HAP-1 (cell line): ENCODE data around the gene GMFB.

Experiments
- DNase-seq, 2 experiments: peaks; one replicate each; pipeline ENCODE4 v3.0.0-alpha.2; 2016 to 2020; ENCODE audit warnings: low spot score in 2 of 2
- H3K27me3 ChIP-seq: fragments of 250-450 bp; sonication (Bioruptor Pico); 2 replicates; pipeline ENCODE4 v1.5.1; 2020; ENCODE audit warnings: low read depth, mild to moderate bottlenecking, moderate library complexity
- H3K36me3 ChIP-seq: fragments of 250-450 bp; sonication (Bioruptor Pico); replicated peaks from 2 replicates; pipeline ENCODE4 v1.5.1; 2020; ENCODE audit warnings: mild to moderate bottlenecking
- H3K4me1 ChIP-seq: fragments of 250-450 bp; sonication (Bioruptor Pico); 2 replicates; pipeline ENCODE4 v1.5.1; 2020; ENCODE audit warnings: mild to moderate bottlenecking
- H3K4me3 ChIP-seq: fragments of 250-450 bp; sonication (Bioruptor Pico); 2 replicates; pipeline ENCODE4 v1.5.1; 2020; ENCODE audit warnings: mild to moderate bottlenecking, moderate library complexity
- H3K9me3 ChIP-seq: fragments of 250-450 bp; sonication (Bioruptor Pico); 2 replicates; pipeline ENCODE4 v1.5.1; 2020; ENCODE audit warnings: mild to moderate bottlenecking, moderate library complexity
- in situ Hi-C: fragments of 300-500 bp; cut with MboI; formaldehyde crosslinking; loops from 3 replicates; pipeline ENCODE4 v1.14.3; 2020; ENCODE audit warnings: low sequenced_read_pairs, inconsistent platforms, mixed read lengths

The GMFB gene

GRCh38 chr14:54488646-54489317 lies at the start of gene GMFB:
TSS of gene GMFB (minus strand) at chr14:54488980. CDS start at chr14:54488927, 53 bp downstream.
- no peaks in the 10 kb centered on the region for H3K27me3 ChIP-seq
- peaks cover 20% of the 10 kb centered on the region for H3K4me1 ChIP-seq
- DNase-seq = peak; percentile 85 to 91
- in situ Hi-C loops = no loop called here
- no peaks in the 10 kb centered on the region; the same call in 1 of the 2 replicates for H3K36me3 ChIP-seq
- no peaks in the 10 kb centered on the region for H3K9me3 ChIP-seq
- peak within 1 kb of the TSS; percentile 81 for H3K4me3 ChIP-seq

DNA sequence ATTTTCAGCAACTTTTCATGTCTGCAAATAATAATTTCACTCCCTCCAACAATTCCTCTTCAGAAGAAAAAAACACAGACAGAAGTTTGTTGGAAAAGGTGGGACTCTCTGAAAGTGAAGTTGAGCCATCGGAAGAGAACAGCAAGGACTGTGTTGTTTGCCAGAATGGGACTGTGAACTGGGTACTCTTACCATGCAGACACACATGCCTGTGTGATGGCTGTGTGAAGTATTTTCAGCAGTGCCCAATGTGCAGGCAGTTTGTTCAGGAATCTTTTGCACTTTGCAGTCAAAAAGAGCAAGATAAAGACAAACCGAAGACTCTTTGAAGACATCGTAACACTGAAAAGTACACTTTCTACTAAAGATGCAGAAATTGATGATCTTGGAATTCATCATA lies 49.3 kb upstream of the GMFB start:
- DNase-seq = no peak
- Histone ChIP-seq H3K9me3 (no peaks in the 10 kb centered on the region), H3K27me3 (no peaks in the 10 kb centered on the region), H3K36me3 (peaks cover 4% of the 10 kb centered on the region; the same call in 1 of the 2 replicates), H3K4me3 (no peak overlapping the region), H3K4me1 (peaks cover 12% of the 10 kb centered on the region)
- in situ Hi-C loops = no loop called here

GRCh38 chr14:54537651-54538050 lies 48.9 kb upstream of the GMFB start:
- no peak overlapping the region for H3K4me3 ChIP-seq
- peaks cover 4% of the 10 kb centered on the region; the same call in 1 of the 2 replicates for H3K36me3 ChIP-seq
- no peaks in the 10 kb centered on the region for H3K27me3 ChIP-seq
- in situ Hi-C loops = no loop called here
- no peaks in the 10 kb centered on the region for H3K9me3 ChIP-seq
- no peak for DNase-seq
- H3K4me1 ChIP-seq = peaks cover 8% of the 10 kb centered on the region

DNA sequence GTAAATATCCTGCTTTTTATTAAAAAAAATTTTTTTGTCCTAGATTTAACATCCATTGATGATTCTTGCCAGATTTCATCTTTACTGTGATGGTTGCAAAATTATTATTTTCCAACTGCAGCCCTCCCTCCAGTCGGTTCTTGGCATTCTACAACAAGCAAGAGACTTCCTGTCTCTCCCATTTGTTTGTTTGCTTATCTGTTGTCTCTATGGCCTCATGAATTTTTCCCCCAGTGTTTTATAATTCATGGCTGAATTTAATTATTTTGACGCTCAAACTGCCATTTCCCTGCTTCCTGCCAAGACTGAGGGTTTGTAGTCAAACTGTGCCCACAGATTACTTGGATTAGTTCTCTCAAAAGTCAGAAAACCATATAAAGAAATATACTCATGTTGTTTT lies 46.9 kb upstream of the GMFB start:
- no peak overlapping the region for H3K4me3 ChIP-seq
- no peak for DNase-seq
- H3K9me3 ChIP-seq = no peaks in the 10 kb centered on the region
- peaks cover 4% of the 10 kb centered on the region; the same call in 1 of the 2 replicates for H3K36me3 ChIP-seq
- no peaks in the 10 kb centered on the region for H3K27me3 ChIP-seq
- H3K4me1 ChIP-seq = no peaks in the 10 kb centered on the region; the same call in 1 of the 2 replicates
- in situ Hi-C loops = no loop called here

DNA sequence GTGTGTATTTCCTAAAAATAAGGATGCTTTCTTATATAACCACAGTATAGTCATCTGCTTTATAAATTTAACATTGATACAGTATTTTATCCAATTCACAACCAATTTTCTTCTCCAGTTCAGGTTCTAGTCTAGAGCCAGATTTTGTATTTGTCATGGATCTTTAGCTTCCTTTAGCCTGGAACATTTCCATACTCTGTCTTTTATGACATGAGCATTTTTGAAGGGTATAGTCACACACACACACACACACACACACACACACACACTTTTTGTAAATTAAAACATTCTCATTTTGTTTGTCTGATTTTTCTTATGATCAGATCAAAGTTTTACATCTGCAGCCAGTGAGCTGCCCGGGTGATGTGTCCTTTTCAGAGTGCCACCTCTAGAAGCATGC lies 46.3 kb upstream of the GMFB start:
- DNase-seq = no peak
- Histone ChIP-seq H3K9me3 (no peaks in the 10 kb centered on the region), H3K27me3 (no peaks in the 10 kb centered on the region), H3K36me3 (peaks cover 4% of the 10 kb centered on the region; the same call in 1 of the 2 replicates), H3K4me1 (no peaks in the 10 kb centered on the region; the same call in 1 of the 2 replicates), H3K4me3 (no peak overlapping the region)
- in situ Hi-C loops = no loop called here

DNA sequence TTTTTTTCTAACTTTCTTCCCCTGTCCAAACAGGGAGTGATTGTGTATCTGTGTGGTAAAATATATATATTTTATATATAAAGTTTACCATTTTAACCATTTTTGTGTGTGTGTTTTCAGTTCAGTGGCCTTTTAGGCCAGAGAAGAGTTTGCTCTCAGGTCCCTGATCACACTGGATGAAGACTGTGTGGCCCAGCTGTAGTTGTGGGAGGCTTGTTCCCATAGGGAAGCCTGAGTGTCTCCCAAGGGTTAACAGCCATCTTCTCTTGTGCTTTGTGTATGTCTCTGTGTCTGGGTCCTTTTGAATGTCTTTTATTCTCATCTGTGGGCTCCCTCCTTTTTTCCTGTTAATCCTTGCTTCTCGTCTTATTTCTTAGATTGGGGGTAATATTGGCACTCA lies 44.3 kb upstream of the GMFB start:
- in situ Hi-C loops = no loop called here
- H3K4me1 ChIP-seq = peaks cover 8% of the 10 kb centered on the region; the same call in 1 of the 2 replicates
- DNase-seq = no peak
- H3K4me3 ChIP-seq = no peak overlapping the region
- H3K36me3 ChIP-seq = peaks cover 2% of the 10 kb centered on the region; the same call in 1 of the 2 replicates
- H3K9me3 ChIP-seq = no peaks in the 10 kb centered on the region
- no peaks in the 10 kb centered on the region for H3K27me3 ChIP-seq

DNA sequence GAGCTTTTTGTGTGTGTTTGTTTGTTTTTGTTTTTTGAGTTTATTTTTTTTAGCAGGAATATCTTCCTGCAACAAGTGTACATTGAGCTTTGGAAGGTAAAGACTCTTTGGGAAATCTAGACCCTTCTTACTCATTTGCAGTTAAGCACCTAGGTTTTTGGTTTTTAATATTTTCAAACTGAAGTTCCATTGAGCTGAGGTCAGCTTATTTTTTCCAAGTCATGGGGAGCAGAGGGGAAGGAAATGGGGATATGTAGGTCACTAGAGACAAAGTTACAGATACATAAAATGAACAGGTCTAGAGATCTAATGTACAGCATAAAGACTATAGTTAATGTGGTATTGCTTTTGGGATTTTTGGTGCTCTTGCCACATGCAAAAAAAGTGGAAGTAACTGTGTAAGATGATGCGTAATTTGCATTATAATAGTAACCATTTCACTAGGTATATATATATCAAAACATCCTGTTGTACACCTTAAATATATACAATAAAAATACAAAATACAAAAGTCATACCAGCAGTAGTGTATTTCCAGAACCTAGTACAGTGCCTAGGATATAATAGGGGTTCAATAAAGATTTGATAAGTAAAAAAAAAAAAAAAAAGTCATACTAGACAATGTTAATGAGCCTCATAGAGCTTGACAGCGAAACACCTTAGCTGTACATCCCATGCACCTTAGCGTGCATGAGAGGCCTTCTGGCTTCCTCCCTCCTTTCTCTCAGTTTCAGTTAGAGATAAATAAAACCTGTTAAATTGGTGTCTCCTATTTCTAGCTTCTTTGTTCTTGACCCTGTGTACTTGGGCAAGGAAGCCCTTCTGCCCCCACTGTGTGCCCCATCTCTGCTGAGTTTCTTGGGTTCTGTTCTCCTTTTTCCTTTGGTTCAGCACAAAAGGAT lies 43.6 kb upstream of the GMFB start:
- in situ Hi-C loops = no loop called here
- Histone ChIP-seq H3K4me1 (peaks cover 8% of the 10 kb centered on the region; the same call in 1 of the 2 replicates), H3K27me3 (no peaks in the 10 kb centered on the region), H3K9me3 (no peaks in the 10 kb centered on the region), H3K36me3 (no peaks in the 10 kb centered on the region; the same call in 1 of the 2 replicates), H3K4me3 (no peak overlapping the region)
- no peak for DNase-seq

- peaks cover 8% of the 10 kb centered on the region; the same call in 1 of the 2 replicates for H3K4me1 ChIP-seq
- H3K9me3 ChIP-seq = no peaks in the 10 kb centered on the region
- H3K4me3 ChIP-seq = no peak overlapping the region
- in situ Hi-C loops = no loop called here
- H3K27me3 ChIP-seq = no peaks in the 10 kb centered on the region
- H3K36me3 ChIP-seq = no peaks in the 10 kb centered on the region; the same call in 1 of the 2 replicates
- peak; percentile 56 to 66 for DNase-seq
Observed at GRCh38 chr14:54529811-54530210, 41.0 kb upstream of the GMFB start.

- H3K4me3 ChIP-seq = no peak overlapping the region
- no peaks in the 10 kb centered on the region; the same call in 1 of the 2 replicates for H3K36me3 ChIP-seq
- H3K9me3 ChIP-seq = no peaks in the 10 kb centered on the region
- no peak for DNase-seq
- no peaks in the 10 kb centered on the region for H3K27me3 ChIP-seq
- H3K4me1 ChIP-seq = peaks cover 8% of the 10 kb centered on the region; the same call in 1 of the 2 replicates
- in situ Hi-C loops = no loop called here
Observed at GRCh38 chr14:54528973-54529372, 40.2 kb upstream of the GMFB start.

- Histone ChIP-seq H3K4me3 (no peak overlapping the region), H3K36me3 (no peaks in the 10 kb centered on the region; the same call in 1 of the 2 replicates), H3K4me1 (peaks cover 3% of the 10 kb centered on the region; the same call in 1 of the 2 replicates), H3K27me3 (no peaks in the 10 kb centered on the region), H3K9me3 (no peaks in the 10 kb centered on the region)
- DNase-seq = no peak
- in situ Hi-C loops = no loop called here
Observed at GRCh38 chr14:54524410-54524809, 35.6 kb upstream of the GMFB start.

GRCh38 chr14:54516709-54517108 lies 27.9 kb upstream of the GMFB start:
- H3K4me3 ChIP-seq = no peak overlapping the region
- no peak for DNase-seq
- H3K4me1 ChIP-seq = 0 out of 2 replicates have a peak, but pooled peaks cover 2% of the 10 kb centered on the region
- in situ Hi-C loops = no loop called here
- 0 out of 2 replicates have a peak, but pooled peaks cover 5% of the 10 kb centered on the region for H3K36me3 ChIP-seq
- no peaks in the 10 kb centered on the region for H3K27me3 ChIP-seq
- no peaks in the 10 kb centered on the region for H3K9me3 ChIP-seq

DNA sequence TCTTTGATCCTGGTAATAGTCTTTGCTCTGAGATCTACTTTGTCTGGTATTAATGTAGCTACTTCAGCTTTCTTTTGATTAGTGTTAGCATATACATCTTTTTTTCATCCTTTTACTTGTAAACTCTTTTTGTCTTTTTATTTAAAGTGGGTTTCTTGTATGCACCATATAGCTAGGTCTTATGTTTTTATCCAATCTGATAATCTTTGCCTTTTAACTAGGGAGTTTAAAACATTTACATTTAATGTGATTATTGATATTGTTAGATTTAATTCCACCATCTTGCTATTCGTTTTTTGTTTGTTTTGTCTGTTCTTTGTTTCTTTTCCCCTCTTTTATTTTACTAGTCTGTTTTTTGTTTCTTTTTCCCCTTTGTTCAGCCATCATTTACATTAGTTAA lies 26.9 kb upstream of the GMFB start:
- no peak for DNase-seq
- no peak overlapping the region for H3K4me3 ChIP-seq
- H3K27me3 ChIP-seq = no peaks in the 10 kb centered on the region
- in situ Hi-C loops = no loop called here
- peaks cover 5% of the 10 kb centered on the region; the same call in 1 of the 2 replicates for H3K4me1 ChIP-seq
- 0 out of 2 replicates have a peak, but pooled peaks cover 5% of the 10 kb centered on the region for H3K36me3 ChIP-seq
- no peaks in the 10 kb centered on the region for H3K9me3 ChIP-seq

- no peaks in the 10 kb centered on the region for H3K9me3 ChIP-seq
- no peaks in the 10 kb centered on the region for H3K27me3 ChIP-seq
- DNase-seq = no peak
- 0 out of 2 replicates have a peak, but pooled peaks cover 5% of the 10 kb centered on the region for H3K36me3 ChIP-seq
- peaks cover 8% of the 10 kb centered on the region; the same call in 1 of the 2 replicates for H3K4me1 ChIP-seq
- in situ Hi-C loops = no loop called here
- no peak overlapping the region for H3K4me3 ChIP-seq
Observed at GRCh38 chr14:54512393-54512792, 23.6 kb upstream of the GMFB start.
